ENCODE data around the gene HYLS1.

The HYLS1 gene

DNA sequence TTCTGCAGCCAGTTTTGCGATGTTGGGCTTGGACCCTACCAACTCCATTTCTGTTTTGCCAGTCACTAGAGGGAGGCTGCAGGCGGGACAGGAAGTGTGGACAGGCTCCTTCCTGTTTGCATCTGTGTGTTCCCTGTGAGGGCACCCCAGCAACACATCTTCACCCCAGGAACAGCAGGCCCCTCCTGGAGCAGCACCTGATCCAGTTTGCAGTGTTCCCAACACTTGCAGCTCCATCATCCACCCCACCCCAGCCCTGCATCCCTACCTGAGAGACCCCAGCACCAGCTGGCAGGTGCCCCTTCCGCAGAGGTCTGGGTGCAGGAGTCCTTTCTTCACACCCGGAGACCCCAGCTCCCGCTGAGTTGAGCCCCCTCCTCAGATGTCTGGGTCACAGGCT, 51.0 kb downstream of the HYLS1 start:
- no peak overlapping the region for H3K4me3 ChIP-seq (ENCODE audit: control insufficient read depth, low read depth, low read length)
- no peak for DNase-seq (ENCODE audit: low read depth)

DNA sequence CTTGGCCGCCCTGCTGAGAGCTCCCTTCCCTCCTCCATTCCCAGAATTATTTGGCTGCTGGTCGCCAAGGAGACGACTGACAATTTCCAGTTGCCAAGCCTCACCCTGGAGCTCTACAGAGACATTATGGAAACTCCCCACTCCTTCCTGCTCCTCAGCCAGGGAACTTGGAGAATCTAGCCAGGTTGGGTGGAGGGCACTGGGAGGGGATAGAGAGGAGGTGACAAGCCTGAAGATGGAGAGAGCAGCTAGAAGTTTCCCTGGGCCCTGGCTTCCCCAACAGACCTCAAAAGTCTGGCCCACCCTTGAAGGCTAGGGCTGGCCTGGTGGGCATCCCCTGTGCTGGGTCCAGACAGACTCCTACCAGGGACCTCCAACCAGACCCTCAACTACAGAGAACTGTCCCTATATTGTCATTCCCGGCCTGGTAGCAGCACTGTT, 51.6 kb downstream of the HYLS1 start:
- DNase-seq (ENCODE audit: low read depth) = no peak
- no peak overlapping the region for H3K4me3 ChIP-seq (ENCODE audit: control insufficient read depth, low read depth, low read length)
- TF ChIP-seq, protein P1, sequence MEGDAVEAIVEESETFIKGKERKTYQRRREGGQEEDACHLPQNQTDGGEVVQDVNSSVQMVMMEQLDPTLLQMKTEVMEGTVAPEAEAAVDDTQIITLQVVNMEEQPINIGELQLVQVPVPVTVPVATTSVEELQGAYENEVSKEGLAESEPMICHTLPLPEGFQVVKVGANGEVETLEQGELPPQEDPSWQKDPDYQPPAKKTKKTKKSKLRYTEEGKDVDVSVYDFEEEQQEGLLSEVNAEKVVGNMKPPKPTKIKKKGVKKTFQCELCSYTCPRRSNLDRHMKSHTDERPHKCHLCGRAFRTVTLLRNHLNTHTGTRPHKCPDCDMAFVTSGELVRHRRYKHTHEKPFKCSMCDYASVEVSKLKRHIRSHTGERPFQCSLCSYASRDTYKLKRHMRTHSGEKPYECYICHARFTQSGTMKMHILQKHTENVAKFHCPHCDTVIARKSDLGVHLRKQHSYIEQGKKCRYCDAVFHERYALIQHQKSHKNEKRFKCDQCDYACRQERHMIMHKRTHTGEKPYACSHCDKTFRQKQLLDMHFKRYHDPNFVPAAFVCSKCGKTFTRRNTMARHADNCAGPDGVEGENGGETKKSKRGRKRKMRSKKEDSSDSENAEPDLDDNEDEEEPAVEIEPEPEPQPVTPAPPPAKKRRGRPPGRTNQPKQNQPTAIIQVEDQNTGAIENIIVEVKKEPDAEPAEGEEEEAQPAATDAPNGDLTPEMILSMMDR (IDR thresholded peaks at IDR 0.05; ENCODE audit: control insufficient read depth, insufficient read depth, low read depth, low read length, missing control alignments) = no peak

More for the DNA sequence above, 51.0 kb downstream of the HYLS1 start:
- TF ChIP-seq, protein P1 (IDR thresholded peaks at IDR 0.05; ENCODE audit: control insufficient read depth, insufficient read depth, low read depth, low read length, missing control alignments) = no peak

- TF ChIP-seq, protein P1 (IDR thresholded peaks at IDR 0.05; ENCODE audit: control insufficient read depth, insufficient read depth, low read depth, low read length, missing control alignments) = no peak
- no peak overlapping the region for H3K4me3 ChIP-seq (ENCODE audit: control insufficient read depth, low read depth, low read length)
- DNase-seq (ENCODE audit: low read depth) = no peak
Observed at GRCh38 chr11:125940145-125940544, 52.7 kb downstream of the HYLS1 start.

- DNase-seq (ENCODE audit: low read depth) = no peak
- H3K4me3 ChIP-seq (ENCODE audit: control insufficient read depth, low read depth, low read length) = no peak overlapping the region
- TF ChIP-seq, protein P1 (IDR thresholded peaks at IDR 0.05; ENCODE audit: control insufficient read depth, insufficient read depth, low read depth, low read length, missing control alignments) = no peak
Observed at GRCh38 chr11:125941267-125941618, 53.8 kb downstream of the HYLS1 start.

GRCh38 chr11:125941619-125942611, 54.4 kb downstream of the HYLS1 start:
- DNase-seq (ENCODE audit: low read depth) = no peak
- TF ChIP-seq, protein P1 (IDR thresholded peaks at IDR 0.05; ENCODE audit: control insufficient read depth, insufficient read depth, low read depth, low read length, missing control alignments) = peak; percentile 72
- no peak overlapping the region for H3K4me3 ChIP-seq (ENCODE audit: control insufficient read depth, low read depth, low read length)

GRCh38 chr11:125942771-125943428, 55.4 kb downstream of the HYLS1 start:
- DNase-seq (ENCODE audit: low read depth) = no peak
- TF ChIP-seq, protein P1 (IDR thresholded peaks at IDR 0.05; ENCODE audit: control insufficient read depth, insufficient read depth, low read depth, low read length, missing control alignments) = no peak
- no peak overlapping the region for H3K4me3 ChIP-seq (ENCODE audit: control insufficient read depth, low read depth, low read length)
